ENCODE data around the gene SLU7.
"Not testable (repeated sequence)": the region's sequence is repeated elsewhere in the genome, so short reads cannot be mapped to it uniquely, and the experiment has no call there.

Gene SLU7

GRCh38 chr5:160450164-160450932 lies 31.5 kb upstream of the SLU7 start:
- DNase-seq (ENCODE audit: low read depth in 3 of 3): no peak

DNA sequence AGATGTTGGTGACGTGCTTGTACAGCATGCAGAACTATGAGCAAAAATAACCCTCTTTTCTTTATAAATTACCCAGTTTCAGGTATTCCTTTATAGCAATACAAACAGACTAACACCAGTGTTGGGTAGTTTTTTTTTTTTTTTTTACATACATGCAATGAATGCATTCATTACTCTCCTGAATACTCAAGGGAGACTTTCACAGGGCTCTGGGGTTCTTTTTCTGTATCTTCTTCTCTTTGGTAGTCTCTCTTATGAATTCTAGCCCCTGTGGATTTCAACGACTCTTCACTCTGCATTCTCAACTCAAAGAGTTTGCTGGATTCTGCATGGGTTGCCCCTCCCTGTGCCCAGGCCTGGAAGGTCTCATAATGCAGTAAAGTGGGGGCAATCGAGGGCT lies 30.6 kb upstream of the SLU7 start:
- no peak for DNase-seq (ENCODE audit: low read depth in 3 of 3)

DNA sequence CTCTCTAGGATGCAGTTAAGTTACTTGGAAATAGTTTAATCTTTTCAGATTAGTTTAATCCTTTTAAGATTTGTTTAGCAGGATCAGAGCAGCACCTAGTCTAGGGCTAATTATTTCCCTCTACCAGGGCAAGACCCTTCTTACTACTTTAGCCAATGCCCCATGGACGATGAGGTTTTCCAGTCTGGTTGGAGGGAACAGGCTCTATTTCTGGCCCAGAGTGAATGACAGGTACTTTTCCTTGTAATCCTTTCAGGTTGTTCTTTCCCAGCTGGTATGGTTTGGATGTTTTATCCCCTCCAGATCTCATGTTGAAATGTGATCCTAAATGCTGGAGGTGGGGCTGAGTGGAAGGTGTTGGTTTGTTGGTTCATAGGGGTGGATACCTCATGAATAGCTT lies 30.0 kb upstream of the SLU7 start:
- DNase-seq (ENCODE audit: low read depth in 3 of 3): no peak

GRCh38 chr5:160445751-160446150 lies 26.9 kb upstream of the SLU7 start:
- DNase-seq (ENCODE audit: low read depth in 3 of 3): no peak

- DNase-seq (ENCODE audit: low read depth in 3 of 3): no peak
These were observed 26.3 kb upstream of the SLU7 start for GRCh38 chr5:160445132-160445531.

DNA sequence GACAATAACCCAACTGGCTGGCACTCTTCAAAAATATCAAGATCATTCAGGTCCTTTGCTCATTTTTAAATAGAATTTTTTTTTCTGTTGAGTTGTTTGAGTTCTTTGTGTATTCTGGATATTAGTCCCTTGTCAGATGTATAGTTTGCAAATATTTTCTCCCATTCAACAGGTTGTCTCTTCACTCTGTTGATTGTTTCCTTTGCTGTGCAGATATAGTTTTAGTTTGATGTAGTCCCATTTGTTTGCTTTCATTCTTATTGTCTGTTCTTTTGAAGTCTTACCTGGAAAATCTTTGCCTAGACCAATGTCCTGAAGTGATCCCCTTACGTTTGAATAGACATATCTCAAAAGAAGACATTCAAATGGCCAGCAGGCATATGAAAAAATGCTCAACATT lies 25.5 kb upstream of the SLU7 start:
- no peak for DNase-seq (ENCODE audit: low read depth in 3 of 3)

DNA sequence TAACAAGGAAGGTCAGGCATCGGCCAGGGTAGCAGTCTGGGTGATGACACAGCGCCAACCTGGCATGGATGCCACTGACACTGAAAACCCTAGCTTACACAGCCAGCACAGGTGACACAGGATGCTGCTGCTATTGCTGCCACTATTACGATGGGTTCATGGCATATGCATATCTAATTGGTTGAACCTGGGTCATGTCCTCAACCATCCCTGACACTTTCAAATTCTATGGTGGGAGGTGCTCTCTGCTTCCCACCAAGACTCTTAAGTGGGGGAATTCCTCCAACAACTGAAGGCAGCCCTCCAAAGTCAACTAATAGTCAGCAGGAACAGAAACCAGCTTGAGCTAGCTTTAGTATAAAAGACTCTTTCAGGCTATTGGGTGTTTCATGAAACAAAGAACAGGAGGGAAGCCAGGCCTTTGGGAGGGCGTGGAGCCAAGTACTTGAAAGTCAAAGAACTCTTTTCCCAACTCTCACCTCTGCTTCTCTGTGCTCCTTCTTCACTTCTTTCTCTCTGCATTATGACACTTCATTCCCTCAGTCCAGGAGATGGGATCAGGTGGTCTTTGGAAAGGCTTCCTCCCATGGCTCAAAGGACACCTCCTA lies 24.0 kb upstream of the SLU7 start:
- no peak for DNase-seq (ENCODE audit: low read depth in 3 of 3)

GRCh38 chr5:160441311-160441781 lies 22.5 kb upstream of the SLU7 start:
- no peak for DNase-seq (ENCODE audit: low read depth in 3 of 3)

DNA sequence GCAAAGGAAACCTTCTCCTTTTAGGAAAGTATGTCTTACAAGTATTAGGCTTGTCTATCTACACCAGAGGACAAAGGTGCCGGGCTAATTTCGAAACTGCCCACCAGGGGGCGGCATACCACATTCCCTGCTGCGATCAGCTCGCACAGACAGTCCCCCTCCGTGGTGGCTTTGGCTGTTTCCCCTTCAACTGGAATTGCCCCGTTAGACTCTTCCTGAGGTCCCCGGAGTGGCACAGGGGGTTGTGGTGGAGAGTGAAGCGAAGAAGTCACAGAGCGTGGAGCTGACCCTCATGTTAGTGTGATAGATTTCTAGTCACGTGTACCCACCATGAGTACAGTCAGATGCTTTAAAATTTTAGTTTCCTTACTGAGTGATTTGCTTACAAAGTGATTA lies 20.3 kb upstream of the SLU7 start:
- DNase-seq (ENCODE audit: low read depth in 3 of 3): peak; percentile 82 to 87 (median 85)

- peak; percentile 22 to 48 (median 31) for DNase-seq (ENCODE audit: low read depth in 3 of 3)
These were observed 19.7 kb upstream of the SLU7 start for GRCh38 chr5:160438316-160439204.

GRCh38 chr5:160437271-160437670 lies 18.4 kb upstream of the SLU7 start:
- no peak for DNase-seq (ENCODE audit: low read depth in 3 of 3)

- not testable (repeated sequence) for DNase-seq (ENCODE audit: low read depth in 3 of 3)
These were observed 17.8 kb upstream of the SLU7 start for GRCh38 chr5:160436661-160437060.

DNA sequence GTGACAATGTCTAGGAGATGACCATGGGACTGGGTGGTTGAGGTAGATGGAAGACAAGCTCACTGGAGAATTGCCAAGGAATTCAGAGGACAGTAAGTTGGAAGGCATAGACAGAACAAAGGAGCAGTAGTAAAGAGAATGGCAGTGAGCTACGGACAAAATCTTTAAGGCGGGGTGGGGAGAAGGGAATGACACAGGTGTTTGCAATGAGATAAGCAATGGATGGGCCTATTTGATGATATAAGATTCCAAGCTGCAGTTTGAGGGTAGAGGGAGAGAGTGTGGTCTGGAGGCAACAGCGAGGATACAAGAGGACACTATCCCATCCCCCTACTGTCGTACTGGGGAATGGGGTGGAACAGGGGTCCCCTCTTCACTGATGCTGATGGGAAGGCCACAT lies 17.1 kb upstream of the SLU7 start:
- DNase-seq (ENCODE audit: low read depth in 3 of 3): no peak

GRCh38 chr5:160435532-160435931 lies 16.7 kb upstream of the SLU7 start:
- no peak for DNase-seq (ENCODE audit: low read depth in 3 of 3)

DNA sequence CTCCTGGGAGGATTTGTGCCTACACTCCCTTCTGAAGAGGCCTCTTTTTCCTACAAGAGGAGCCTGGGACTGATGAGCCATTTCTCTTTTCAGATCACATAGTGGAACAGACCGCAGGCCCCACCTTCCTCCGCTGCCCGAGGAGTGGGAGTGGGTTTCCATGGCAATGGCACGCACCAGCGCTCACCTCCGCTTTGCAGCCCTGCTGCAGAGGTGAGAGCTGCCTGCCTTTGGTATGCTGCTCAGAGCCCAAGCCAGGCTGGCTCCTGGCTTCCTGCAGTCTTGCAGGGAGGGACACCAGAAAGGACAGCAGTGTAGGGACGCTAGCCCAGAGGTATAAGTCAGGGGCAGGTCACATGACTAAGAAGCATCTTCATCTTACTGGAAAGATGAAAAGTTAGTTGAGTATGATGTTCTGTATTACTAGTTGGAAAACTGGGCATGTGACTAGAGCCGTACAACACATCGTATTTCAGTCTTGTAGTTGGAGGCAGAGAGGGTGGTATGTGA lies 15.2 kb upstream of the SLU7 start:
- no peak for DNase-seq (ENCODE audit: low read depth in 3 of 3)

DNA sequence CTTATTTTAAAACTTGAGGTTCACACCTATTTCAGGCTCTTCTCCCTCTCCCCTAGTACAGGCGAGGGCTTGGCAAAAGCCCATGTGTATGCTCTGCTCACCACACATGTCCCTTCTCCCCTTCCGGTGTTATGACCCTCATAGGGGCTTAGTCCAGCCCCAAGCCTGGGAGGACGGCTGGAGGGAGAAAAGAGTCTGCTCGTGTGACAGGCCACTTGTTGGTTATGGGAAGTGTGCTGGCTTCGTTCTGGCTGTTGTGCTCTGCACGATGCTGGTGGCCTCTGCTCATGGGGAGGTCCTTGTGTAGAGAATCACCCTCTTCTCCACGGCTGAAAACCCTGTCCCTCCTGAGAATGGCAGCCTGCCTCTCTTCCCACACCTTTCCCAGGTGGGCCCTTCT lies 13.9 kb upstream of the SLU7 start:
- DNase-seq (ENCODE audit: low read depth in 3 of 3): no peak

DNA sequence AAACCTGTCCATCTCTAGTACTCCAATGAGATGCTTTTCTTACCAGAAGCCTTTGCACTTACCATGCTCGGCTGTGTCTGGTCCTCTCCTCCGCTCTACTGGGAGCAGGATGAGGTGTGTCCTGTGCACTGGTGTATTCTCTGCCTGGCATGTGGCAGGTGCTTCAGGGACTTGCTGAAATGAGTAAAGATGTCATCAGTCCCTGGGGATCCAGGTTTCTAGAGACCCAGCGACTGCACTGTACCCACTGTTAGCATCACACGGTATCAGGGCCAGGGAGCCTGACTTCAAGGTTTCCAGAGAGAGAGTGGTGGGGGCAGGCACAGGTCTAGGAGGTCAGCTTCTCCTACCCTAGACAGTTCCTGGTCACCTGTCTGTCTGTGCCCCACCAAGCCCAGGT lies 13.3 kb upstream of the SLU7 start:
- DNase-seq (ENCODE audit: low read depth in 3 of 3): no peak

GRCh38 chr5:160427607-160428006 lies 8.7 kb upstream of the SLU7 start:
- no peak for DNase-seq (ENCODE audit: low read depth in 3 of 3)

DNA sequence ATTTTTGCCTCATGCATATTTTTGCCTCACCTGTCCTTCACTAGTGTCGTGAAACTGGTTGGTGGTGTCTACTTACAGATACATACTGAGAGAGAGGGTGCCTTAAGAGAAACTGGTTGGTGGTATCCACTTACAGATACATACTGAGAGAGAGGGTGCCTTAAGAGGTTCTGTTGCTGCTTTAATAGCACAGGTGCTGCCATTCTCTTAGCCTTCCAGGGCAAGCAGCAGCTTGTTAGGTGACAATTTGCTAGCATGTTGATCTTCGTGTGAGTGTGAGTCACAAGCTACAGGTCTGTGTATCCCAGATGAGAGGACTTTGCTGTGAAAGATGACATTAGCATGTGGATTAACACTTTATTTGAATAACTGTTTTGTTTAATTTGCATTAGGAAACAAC lies 4.2 kb upstream of the SLU7 start:
- DNase-seq (ENCODE audit: low read depth in 3 of 3): no peak

DNA sequence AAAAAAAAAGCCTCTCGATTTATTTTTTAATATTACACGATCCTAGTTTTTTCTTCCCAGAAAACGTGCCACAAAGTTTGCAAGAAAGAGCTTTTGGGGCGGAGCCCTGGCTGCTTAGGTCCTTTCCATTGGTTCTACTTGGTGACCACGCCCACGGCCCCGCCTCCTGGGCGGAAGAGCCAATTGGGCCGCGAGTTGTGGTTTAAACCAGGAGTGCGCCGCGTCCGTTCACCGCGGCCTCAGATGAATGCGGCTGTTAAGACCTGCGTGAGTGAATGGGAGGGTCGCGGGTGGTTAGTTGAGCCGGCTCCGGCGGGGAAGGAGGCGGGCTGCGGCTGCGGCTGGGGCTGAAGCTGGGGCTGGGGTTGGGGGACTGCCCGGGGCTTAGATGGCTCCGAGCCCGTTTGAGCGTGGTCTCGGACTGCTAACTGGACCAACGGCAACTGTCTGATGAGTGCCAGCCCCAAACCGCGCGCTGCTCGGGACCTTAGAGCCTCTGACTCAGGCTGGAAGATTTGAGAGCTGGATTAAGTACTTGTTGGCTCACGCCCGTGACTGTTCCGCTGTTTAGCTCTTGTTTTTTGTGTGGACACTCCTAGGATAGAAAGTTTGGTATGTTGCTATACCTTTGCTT lies 2.9 kb upstream of the SLU7 start, which contains the start of gene PTTG1:
Gene PTTG1 (plus strand): TSS at position 231 of the 634 bp plus-strand sequence. CDS start 458 bp downstream, outside the sequence.
- DNase-seq (ENCODE audit: low read depth in 3 of 3): peak; percentile 79 to 84 (median 81)

DNA sequence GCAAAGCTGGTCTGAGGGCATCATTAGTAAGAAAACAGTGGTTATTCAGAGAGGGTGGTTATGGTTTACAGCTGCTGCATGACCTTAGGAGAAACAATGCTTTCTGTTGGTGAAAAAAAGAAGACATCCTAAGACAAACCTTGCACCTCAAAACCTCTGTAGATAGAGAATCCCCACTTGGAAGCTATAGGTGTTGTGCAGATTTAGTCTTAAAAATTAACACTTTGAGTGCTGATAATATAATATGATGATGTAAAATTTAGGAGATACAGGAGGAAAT lies 1.4 kb upstream of the SLU7 start:
- no peak for DNase-seq (ENCODE audit: low read depth in 3 of 3)

All from stimulated activated CD4-positive, alpha-beta T cell treated with anti-CD3 and anti-CD28 coated beads, TNF-alpha, amount 100 ng/mL, for 4 hours (primary cell).